AG04449 (cell line): ENCODE measurements around the gene SLFN12L.
"Not testable (repeated sequence)": the region's sequence is repeated elsewhere in the genome, so short reads cannot be mapped to it uniquely, and the experiment has no call there.

Source experiments
- CTCF ChIA-PET: fragments of 350-600 bp; formaldehyde crosslinking; extraction: SDS; loops from one replicate; lab custom pipeline; 2021; ENCODE audit warnings: antibody characterized with exemption; lab: Yijun Ruan, JAX
- POLR2A ChIA-PET: fragments of 400-600, 350-600 bp; formaldehyde crosslinking; extraction: SDS; loops from one replicate; lab custom pipeline; 2020; ENCODE audit warnings: antibody characterized with exemption, inconsistent platforms; lab: Yijun Ruan, JAX
- DNase-seq: peaks from one replicate; pipeline ENCODE4 v3.0.0-alpha.2; 2010; ENCODE audit warnings: low read depth, low spot score
- H3K4me3 ChIP-seq: 2 replicates; pipeline ENCODE4 v1.5.1; 2011; ENCODE audit warnings: low read depth, mild to moderate bottlenecking, control low read depth, low read length
- CTCF ChIP-seq: IDR thresholded peaks from one replicate; pipeline ENCODE4 v1.5.1; 2011; ENCODE audit warnings: mild to moderate bottlenecking, moderate library complexity, low read length, control low read depth, inconsistent platforms; ENCODE audit not compliant: insufficient read depth; ENCODE audit errors: missing control alignments

SLFN12L gene

DNA sequence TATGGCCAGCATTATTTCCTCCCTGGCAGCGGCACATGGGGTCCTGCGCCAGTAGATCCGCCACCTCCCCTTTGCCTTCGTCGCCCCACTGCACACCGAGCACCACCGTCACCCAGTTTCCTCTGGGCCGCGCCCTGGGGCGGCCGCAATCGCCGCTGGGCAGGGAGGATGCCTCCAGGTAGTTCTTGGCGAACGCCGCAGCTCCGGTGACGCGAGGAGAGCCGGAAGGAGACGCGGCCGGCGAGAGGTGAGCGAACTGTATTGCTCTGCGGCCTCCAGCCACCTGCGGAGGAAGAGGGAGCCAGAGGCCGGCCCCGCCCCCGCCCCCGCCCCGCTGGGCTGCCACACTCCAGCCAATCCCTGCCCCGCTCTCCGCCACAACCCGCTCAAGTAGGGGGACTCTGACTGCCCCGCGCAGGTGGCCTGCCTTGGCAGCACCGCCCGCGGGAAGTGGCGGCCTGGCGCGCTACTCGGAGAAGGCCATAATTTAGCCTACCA is 77.1 kb downstream of the SLFN12L start:
- no peak overlapping the region for H3K4me3 ChIP-seq
- DNase-seq, result no peak
- TF ChIP-seq CTCF, result no peak
- ChIA-PET POLR2A (no interaction called here), CTCF (no interaction called here)

- POLR2A ChIA-PET, DNase-seq, H3K4me3 ChIP-seq: not testable (repeated sequence)
- CTCF ChIA-PET, result interaction anchor here (1.1 kb wide), 1 partner anchor 142 kb away, joined by 3 read pairs; no protein-coding TSS in a partner anchor
Measured at GRCh38 chr17:35454035-35454434, 83.4 kb downstream of the SLFN12L start.

GRCh38 chr17:35453171-35453570 is 84.3 kb downstream of the SLFN12L start:
- no peak overlapping the region for H3K4me3 ChIP-seq
- ChIA-PET POLR2A (no interaction called here), CTCF (no interaction called here)
- no peak for TF ChIP-seq CTCF
- no peak for DNase-seq

DNA sequence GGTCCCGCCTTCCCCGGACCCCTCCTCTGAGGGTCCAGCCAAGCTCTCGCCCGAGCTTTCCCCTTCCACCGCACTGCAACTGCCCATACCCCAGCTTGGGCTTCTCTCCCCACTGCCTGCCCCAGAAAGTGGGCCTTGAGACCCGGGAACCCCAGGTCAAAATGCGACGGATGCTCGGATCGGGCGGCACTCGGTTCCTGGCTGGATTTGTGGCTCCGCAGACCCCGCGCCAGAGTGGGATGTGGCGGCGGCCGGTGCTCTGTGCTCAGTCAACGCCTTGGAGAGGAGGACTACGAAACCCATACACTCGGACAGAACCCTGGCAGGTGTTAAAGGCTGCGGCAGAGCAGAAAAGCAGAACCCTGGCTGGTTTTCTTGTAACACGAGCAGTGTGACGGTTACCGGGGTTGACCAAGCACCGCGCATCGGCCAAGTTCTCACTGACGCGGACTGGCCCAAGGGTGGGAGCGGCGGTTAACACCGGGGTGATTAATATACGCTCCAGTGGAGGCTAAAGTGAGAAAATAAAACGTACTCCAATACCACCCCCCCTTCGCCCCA is 88.0 kb downstream of the SLFN12L start:
- no peak for DNase-seq
- no peak for TF ChIP-seq CTCF
- peak overlapping the region; percentile 2 for H3K4me3 ChIP-seq
- ChIA-PET CTCF (no interaction called here), POLR2A (no interaction called here)

DNA sequence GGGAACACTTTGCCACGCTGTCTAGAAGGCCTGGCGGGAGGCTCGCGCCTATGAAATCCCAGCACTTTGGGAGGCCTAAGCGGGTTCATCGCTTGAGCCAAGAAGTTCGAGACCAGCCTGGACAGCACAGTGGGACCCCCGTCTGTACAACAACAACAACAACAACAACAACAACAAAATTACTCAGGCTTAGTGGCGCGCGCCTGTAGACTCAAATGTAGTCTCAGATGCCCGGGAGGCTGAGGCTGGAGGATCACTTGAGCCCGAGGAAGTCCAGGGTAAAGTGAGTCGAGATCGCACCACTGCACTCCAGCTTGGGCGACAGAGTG is 88.6 kb downstream of the SLFN12L start:
- ChIA-PET POLR2A (interaction anchor here (1.3 kb wide), 1 partner anchor 75 kb away, joined by 3 read pairs; the partner anchor contains the start of gene SLFN11), CTCF (interaction anchor here (1.4 kb wide), 1 partner anchor 26 kb away, joined by 3 read pairs; no protein-coding TSS in a partner anchor)
- TF ChIP-seq CTCF, result no peak
- H3K4me3 ChIP-seq, result peak overlapping the region; percentile 51
- DNase-seq, result no peak

DNA sequence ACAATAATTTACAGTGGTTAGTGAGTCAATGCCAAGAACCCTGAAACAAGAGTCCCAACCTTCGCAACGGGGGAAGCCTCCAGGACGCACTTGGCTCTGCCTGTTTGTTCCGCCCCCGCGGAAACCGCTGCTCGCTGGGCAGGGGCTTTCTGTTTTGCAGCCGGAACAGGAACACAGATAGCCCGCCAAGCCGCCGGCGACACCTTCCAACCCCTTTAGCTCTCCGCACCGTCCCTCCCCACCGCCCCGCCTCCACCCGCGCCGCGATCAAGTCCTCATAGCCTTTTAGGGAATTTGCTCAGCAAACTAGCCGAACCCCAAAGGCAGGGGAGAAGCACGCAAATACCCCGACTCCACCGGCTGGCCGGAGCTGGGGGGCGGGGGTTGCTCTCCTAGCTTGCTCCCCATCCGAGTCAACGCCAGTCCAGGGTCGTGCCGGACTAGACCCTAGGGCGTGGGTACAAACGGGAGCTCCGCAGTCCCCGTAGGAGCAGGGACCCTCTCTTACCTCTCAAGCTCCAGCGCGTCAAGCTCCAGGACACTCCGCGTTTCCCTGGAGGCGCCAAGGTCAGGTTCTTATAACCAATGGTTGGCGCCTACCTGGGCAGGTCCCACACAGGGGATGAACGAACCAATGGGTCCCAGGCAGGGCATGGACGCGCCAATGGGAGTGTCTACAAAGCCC is 89.1 kb downstream of the SLFN12L start, which contains the start of gene SLFN13:
Gene SLFN13 (minus strand): TSS at position 553 of the 685 bp plus-strand sequence. CDS start 3,086 bp downstream, outside the sequence.
- ChIA-PET CTCF (interaction anchor here (1.4 kb wide), 1 partner anchor 25 kb away, joined by 3 read pairs; no protein-coding TSS in a partner anchor), POLR2A (interaction anchor here (1.3 kb wide), 1 partner anchor 75 kb away, joined by 3 read pairs; the partner anchor contains the start of gene SLFN11)
- peak within 1 kb of the TSS; percentile 51 for H3K4me3 ChIP-seq
- no peak for TF ChIP-seq CTCF
- no peak for DNase-seq
